Pancreas (tissue), 10 donors: ENCODE results near the gene DPYSL5. TPM values are rescaled to one million over a fixed set of nuclear protein-coding genes. Genes with fewer than 3 reads are reported as not detected.
A peak's percentile ranks its signal among the peaks of the same experiment; 100 is the strongest.

Source experiments
- ATAC-seq, 4 donors: fragments of 200-7000 bp; cut with Tn5 transposase; one replicate each; pipeline versions ENCODE4 v1.8.0 to v1.9.1; 2020; ENCODE audit warnings: mild to moderate bottlenecking in 4 of 4, moderate library complexity in 4 of 4
- DNase-seq, 6 donors: peaks; one replicate each; pipeline ENCODE4 v3.0.0-alpha.2; 2020
- FAIRE-seq: peaks from 2 replicates; lab custom pipeline; 2012; peaks lifted over from hg19 to GRCh38; lab: Jason Lieb, UNC
- H3K27ac ChIP-seq, 4 donors: fragments of 200-600 bp; sonication (generic); 1 replicate in 3 of 4; 2 replicates in 1 of 4; pipeline versions ENCODE4 v1.5.0 to v1.8.0; 2020
- H3K27me3 ChIP-seq, 4 donors: fragments of 200-600 bp; one replicate each; pipeline ENCODE4 v1.8.0; 2021
- H3K36me3 ChIP-seq, 3 donors: fragments of 200-600 bp; sonication (generic) in 1 of 3; one replicate each; pipeline versions ENCODE4 v1.5.0 to v1.8.0; 2020 to 2021
- H3K4me1 ChIP-seq, 3 donors: fragments of 200-600 bp; one replicate each; pipeline ENCODE4 v1.8.0; 2021
- H3K4me3 ChIP-seq, 4 donors: fragments of 200-600 bp; sonication (generic) in 2 of 4; one replicate each; pipeline versions ENCODE4 v1.5.0 to v1.8.0; 2020 to 2021
- H3K9me3 ChIP-seq, 4 donors: fragments of 200-600 bp; one replicate each; pipeline ENCODE4 v1.8.0; 2021
- CTCF ChIP-seq, 4 donors: fragments of 200-600 bp; sonication (generic) in 3 of 4; IDR thresholded peaks; one replicate each; pipeline versions ENCODE4 v1.5.0 to v1.8.0; 2021; ENCODE audit warnings: antibody characterized with exemption in 4 of 4
- WGBS, 2 donors: extraction: QIAGEN DNeasy Blood & Tissue Kit; methylation state at CpG; one replicate each; pipeline ENCODE4 v1.1.7; 2013; 5-methylcytosine and 5-hydroxymethylcytosine counted together
- intact Hi-C, 3 donors: fragments of 100-400 bp; cut with DNase I; formaldehyde crosslinking; loops; one replicate each; pipeline versions ENCODE4 v1.11.1 to v1.14.2; 2022
- polyA plus RNA-seq, 2 donors: library from polyadenylated mRNA; stranded (reverse); fragments of 200-250 nt; gene quantifications; one replicate each; pipeline ENCODE4 v1.2.3, GENCODE V29; 2013
- total RNA-seq, 6 donors: library from RNA; stranded (reverse); fragmentation: NEBNext Ultra II Directional in 4 of 6; extraction: Animal tissue kit (Norgen Biotek cat#: 25700) in 4 of 6; gene quantifications; one replicate each; pipeline versions ENCODE4 v1.2.1 to v1.2.4, GENCODE V29; 2021 to 2023
- donor health status: healthy with polysubstance abuse.
- donor health status: DM: no; HTN: no; CAD: no; lungs with moderate emphysema.
- donor health status: DM: no; HTN: no; CAD: no.
- donor health status: control.
- donor health status: control.
- donor health status: Bipolar disorder and iron deficiency.
- donor health status: DM: yes; HTN: yes; CAD: no.
- donor health status: DM: no; HTN: no; CAD: no.
- donor health status: DM: no; HTN: no; CAD: no.
- donor health status: DM: yes; HTN: yes; CAD: no.

DPYSL5 gene
- total and polyA plus RNA-seq, 8 donors = 0.02 to 0.12 (median 0.09) TPM; not detected in 5

GRCh38 chr2:26847307-26847654 lies 651 bp upstream of the DPYSL5 start:
- intact Hi-C loops = loop anchor here in 1 of 3 donors (5.0 to 10.0 kb wide), 2 partner anchors 95 to 168 kb away; no protein-coding TSS in a partner anchor
- H3K4me1 ChIP-seq = peaks cover 5 to 23% (median 12%) of the 10 kb centered on the region in 3 donors
- H3K27ac ChIP-seq = no peak overlapping the region
- peak overlapping the region in 2 of 4 donors; percentile 20 to 44 for H3K4me3 ChIP-seq
- H3K36me3 ChIP-seq = no peaks in the 10 kb centered on the region
- ATAC-seq (no peak), DNase-seq (peak in 1 of 6 donors; percentile 50), FAIRE-seq (no peak)
- TF ChIP-seq CTCF (IDR thresholded peaks at IDR 0.05) = no peak
- WGBS, 2 donors = 5 to 6% methylated on average over 26 to 27 of the region's 27 CpGs
- no peaks in the 10 kb centered on the region for H3K9me3 ChIP-seq
- peaks cover 2 to 46% (median 12%) of the 10 kb centered on the region in 4 donors for H3K27me3 ChIP-seq

GRCh38 chr2:26848336-26849055 lies 564 bp downstream of the DPYSL5 start:
- 2% methylated on average over 73 to 75 of the region's 75 CpGs for WGBS, 2 donors
- Histone ChIP-seq H3K9me3 (no peaks in the 10 kb centered on the region), H3K4me3 (peak overlapping the region in 2 of 4 donors; percentile 20 to 44), H3K36me3 (no peaks in the 10 kb centered on the region), H3K27ac (no peak overlapping the region), H3K27me3 (peaks cover 2 to 42% (median 12%) of the 10 kb centered on the region in 4 donors), H3K4me1 (peaks cover 5 to 23% (median 12%) of the 10 kb centered on the region in 3 donors)
- intact Hi-C loops = loop anchor here in 1 of 3 donors (5.0 to 10.0 kb wide), 2 partner anchors 94 to 166 kb away; no protein-coding TSS in a partner anchor
- no peak for TF ChIP-seq CTCF (IDR thresholded peaks at IDR 0.05)
- DNase-seq = peak in 4 of 6 donors; percentile 15 to 77 (median 52)
- FAIRE-seq = no peak
- ATAC-seq = peak; percentile 11 to 56 (median 42)

- no peak for TF ChIP-seq CTCF (IDR thresholded peaks at IDR 0.05)
- Histone ChIP-seq H3K4me1 (peaks cover 5 to 23% (median 12%) of the 10 kb centered on the region in 3 donors), H3K4me3 (peak overlapping the region in 1 of 4 donors; percentile 44), H3K27ac (no peak overlapping the region), H3K9me3 (no peaks in the 10 kb centered on the region), H3K27me3 (peaks cover 2 to 42% (median 12%) of the 10 kb centered on the region in 4 donors), H3K36me3 (no peaks in the 10 kb centered on the region)
- no peak for ATAC-seq
- intact Hi-C loops = loop anchor here in 1 of 3 donors (5.0 to 10.0 kb wide), 2 partner anchors 93 to 165 kb away; no protein-coding TSS in a partner anchor
- no peak for FAIRE-seq
- WGBS, 2 donors = 3 to 4% methylated on average over 57 to 75 of the region's 75 CpGs
- peak in 2 of 6 donors; percentile 58 to 69 for DNase-seq
These were observed 1.4 kb downstream of the DPYSL5 start for GRCh38 chr2:26849056-26849999.

GRCh38 chr2:26850000-26850431 lies 2.1 kb downstream of the DPYSL5 start:
- peaks cover 2 to 35% (median 12%) of the 10 kb centered on the region in 4 donors for H3K27me3 ChIP-seq
- TF ChIP-seq CTCF (IDR thresholded peaks at IDR 0.05) = no peak

More at GRCh38 chr2:26850000-26850431, 2.1 kb downstream of the DPYSL5 start:
- ATAC-seq (no peak), FAIRE-seq (no peak), DNase-seq (no peak)
- peak overlapping the region in 1 of 4 donors; percentile 44 for H3K4me3 ChIP-seq
- H3K4me1 ChIP-seq = peaks cover 5 to 23% (median 12%) of the 10 kb centered on the region in 3 donors
- 29 to 31% methylated on average over 25 of the region's 25 CpGs for WGBS, 2 donors
- no peak overlapping the region for H3K27ac ChIP-seq
- H3K36me3 ChIP-seq = no peaks in the 10 kb centered on the region
- H3K9me3 ChIP-seq = no peaks in the 10 kb centered on the region
- intact Hi-C loops = loop anchor here in 1 of 3 donors (5.0 to 10.0 kb wide), 2 partner anchors 92 to 165 kb away; no protein-coding TSS in a partner anchor
